Ecto neural progenitor cell (in vitro differentiated cells): Measurements from ENCODE around the gene THSD4.

Source experiments
- DNase-seq: peaks from one replicate; pipeline ENCODE4 v3.0.0-alpha.2; 2018; ENCODE audit warnings: low spot score

The THSD4 gene

GRCh38 chr15:71501344-71502076, 386.2 kb downstream of the THSD4 start:
- no peak for DNase-seq

GRCh38 chr15:71502077-71502432, 386.8 kb downstream of the THSD4 start:
- no peak for DNase-seq

DNA sequence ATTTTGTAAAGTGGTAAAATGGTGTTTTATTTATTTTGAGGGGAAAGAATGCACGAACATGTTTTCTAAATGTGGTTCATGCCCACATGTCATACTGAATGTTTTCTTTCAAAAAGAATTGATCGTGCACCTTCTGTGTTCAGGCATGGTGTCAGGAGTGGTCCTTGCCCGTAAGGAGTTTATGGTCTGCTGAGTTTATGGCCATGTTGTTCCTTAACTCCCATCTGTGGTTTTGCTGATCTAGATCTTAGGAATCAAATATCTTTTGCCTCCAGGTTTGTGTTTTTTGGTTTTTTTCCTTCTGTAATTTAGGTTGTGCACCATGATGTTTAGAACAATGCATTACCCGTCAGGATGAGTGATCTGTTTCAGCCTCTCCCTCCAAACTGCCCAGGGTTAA, 390.7 kb downstream of the THSD4 start:
- DNase-seq, result no peak

DNA sequence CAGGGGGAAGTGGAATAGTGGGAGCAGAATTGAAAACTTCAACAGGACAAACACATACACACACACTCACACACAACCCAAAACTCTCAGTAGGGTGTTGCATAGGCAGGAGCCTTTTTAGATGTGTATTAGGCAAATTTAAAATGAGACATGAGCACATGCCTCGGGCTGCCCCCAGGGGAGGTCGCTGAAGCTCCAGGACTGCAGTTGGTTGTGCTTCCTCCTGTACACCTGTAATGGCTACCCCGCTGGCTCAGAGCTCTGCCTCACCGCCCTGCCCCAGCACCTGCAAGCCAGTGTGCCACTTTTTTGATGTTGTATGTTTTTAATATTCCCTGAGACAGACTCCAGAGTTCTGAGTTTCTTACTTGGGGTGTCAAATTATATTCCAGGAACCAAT, 391.7 kb downstream of the THSD4 start:
- DNase-seq, result no peak

- no peak for DNase-seq
Observed at GRCh38 chr15:71508081-71508682, 392.9 kb downstream of the THSD4 start.

DNA sequence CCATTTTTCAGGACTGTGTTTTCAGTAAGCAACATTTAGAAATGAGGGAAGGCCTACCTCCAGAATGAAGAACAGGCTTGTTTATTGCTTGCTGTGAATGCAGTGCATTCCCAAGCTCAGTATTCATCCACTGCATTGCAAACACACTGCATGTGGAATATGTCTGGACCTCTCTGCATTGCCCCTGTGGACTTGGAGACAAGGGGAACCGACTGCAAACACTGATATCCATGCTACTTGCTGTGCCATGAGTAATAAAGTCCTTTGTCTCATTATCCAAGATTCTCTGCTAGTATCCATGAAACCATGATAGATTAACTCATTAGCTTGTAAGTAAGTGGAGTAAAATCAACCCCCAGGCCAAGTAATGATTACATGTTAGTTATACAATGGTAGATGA, 393.9 kb downstream of the THSD4 start:
- DNase-seq, result no peak

DNA sequence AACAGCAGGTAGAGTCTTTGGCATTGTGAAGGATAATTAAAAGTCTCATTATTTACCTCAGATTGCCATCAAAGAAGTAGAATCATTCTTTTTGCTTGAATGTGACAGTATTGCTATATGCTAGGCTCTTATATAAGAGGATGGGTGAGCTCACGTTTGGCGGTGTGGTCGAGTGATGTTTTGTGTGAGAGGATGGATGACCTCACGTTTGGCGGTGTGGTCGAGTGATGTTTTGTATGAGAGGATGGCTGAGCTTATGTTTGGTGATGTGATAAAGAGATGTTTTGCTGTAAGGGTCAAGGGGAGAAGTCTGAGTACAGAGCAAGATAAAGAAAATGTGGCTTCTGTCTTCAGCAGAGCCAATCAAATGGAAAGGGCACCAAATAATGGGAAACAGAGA, 395.5 kb downstream of the THSD4 start:
- DNase-seq, result no peak

DNA sequence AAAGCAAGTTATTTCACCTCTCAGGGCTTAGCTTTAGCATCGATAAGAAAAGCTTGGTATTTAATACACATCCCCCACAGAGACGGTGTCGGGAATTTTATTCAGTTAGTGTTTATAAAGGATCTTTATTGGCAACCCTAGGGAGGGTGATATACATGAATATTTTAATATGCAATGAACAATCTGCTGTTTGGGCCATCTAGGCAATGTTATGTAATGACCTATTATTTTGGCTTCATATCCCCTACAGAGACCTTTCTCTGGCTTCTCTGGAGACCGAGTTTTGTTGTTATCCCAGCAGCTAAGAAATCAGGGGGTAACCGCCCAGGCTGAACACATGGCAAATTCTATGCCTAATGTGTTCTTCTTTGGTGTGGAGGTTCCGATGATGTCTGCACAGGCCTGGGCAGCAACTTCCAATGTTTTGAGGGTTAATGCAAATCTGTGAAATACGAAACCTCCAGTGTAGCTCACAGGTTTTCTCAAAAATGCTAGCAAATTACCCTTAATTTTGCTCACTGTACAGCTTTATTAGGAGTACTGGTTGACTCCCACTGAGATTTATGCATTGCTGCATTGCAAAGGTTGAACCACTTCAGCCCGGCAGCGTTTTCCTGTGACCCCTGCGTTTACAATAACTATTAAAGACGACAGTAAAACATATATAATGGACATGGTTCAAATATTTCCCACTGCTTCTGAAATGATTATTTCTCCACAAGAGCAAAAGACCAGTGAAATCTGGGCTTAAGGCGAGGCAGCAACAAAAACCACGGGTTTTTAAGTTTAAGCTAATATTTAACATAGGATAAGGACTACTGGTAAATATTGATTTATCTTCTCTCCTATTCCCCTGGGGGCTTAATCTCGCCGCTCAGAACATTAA, 396.8 kb downstream of the THSD4 start:
- no peak for DNase-seq

GRCh38 chr15:71512682-71513006, 397.4 kb downstream of the THSD4 start:
- DNase-seq, result no peak

DNA sequence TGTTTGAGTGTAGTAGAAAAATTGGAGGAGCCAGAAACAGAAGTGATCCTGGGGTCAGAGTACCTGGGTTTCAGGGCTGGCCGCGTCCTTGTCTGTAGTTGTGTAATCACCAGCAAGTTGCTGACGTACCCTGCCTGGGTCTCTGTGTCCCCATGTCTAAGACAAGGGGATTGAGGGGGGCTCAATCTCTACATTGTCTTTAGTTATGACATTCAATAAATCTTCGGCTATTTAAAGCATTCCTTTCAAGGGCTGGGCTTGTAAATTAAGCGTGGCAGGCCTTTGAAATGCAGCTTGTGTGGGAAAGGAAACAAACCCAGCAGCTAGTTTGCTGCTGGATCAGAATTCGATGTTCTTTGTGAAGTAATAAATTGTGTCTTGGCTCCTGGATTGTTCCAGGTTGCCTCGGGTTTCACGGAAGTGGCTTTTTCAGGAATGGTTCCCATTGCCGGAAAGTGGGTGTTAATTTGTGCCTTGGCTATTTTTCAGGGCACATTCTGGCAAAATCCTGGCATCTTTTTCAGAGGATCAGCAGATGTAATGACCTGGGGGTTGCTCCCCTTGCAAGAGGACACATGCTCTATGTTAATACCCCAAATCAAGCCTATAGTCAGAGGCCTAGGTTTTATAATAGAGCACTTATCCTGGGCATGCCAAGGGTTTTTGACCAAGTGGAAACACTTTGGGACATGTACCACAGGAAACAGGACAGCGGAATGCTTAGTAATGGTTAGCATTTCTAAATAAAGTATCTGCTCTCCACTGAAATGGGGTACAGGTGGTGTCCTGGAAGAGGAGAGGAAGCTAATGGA, 400.3 kb downstream of the THSD4 start:
- DNase-seq, result no peak

GRCh38 chr15:71517751-71518150, 402.5 kb downstream of the THSD4 start:
- DNase-seq, result no peak

DNA sequence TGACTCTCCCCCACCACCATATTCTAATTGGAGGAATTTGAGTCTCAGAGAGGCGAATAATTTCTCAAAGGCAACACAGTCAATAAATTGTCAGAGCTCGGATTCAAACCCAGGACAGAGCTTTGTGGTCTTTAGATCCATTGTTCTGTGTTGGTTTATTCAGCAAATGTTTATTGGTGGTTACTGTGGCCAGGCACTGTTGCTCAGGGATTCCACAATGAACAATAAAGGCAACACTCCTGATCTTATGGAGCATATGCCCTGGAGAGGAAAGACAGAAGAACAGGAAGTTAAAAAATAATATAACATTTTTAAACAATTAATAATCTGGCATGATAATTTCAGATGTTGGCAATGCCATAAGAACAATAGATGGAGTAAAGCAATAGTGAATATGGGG, 403.4 kb downstream of the THSD4 start:
- no peak for DNase-seq

DNA sequence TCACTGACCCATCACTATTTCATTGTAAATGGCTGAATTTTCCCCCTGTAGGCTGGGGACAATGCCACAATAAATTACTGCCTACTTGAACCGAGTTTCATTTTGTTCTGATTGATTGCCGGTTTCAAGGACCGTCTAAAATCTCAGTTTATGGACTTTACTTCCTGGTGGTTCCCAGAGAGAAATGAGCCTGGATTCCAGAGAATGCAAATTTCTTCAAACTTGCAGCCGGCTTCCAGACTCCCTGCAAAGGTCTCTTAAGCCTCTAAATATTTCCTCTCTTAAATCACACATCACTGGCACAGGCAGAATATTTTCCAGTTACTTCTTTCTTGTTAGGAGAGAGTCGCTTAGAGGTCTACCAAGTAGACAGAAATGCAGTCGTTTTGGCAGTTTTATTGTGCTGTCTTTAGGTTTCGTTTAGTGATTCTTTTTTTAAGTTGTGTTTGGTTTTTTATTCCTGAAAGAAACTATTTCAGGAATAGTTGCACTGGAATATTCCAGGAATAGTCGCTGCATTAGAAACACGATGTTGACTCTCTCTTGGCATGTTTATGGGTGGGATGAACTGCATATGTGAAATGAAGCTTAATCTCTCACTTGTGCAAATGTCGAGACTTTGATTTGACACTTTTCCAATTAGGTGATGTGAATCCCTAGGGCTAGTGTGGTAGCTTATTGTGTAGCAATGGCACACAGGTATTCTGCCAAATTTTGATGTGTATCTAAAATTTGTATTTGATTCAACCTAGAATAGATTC, 411.0 kb downstream of the THSD4 start:
- DNase-seq, result no peak

- DNase-seq, result no peak
Observed at GRCh38 chr15:71529361-71529760, 414.1 kb downstream of the THSD4 start.

- no peak for DNase-seq
Observed at GRCh38 chr15:71530116-71530515, 414.8 kb downstream of the THSD4 start.

GRCh38 chr15:71532994-71533393, 417.7 kb downstream of the THSD4 start:
- DNase-seq, result no peak

DNA sequence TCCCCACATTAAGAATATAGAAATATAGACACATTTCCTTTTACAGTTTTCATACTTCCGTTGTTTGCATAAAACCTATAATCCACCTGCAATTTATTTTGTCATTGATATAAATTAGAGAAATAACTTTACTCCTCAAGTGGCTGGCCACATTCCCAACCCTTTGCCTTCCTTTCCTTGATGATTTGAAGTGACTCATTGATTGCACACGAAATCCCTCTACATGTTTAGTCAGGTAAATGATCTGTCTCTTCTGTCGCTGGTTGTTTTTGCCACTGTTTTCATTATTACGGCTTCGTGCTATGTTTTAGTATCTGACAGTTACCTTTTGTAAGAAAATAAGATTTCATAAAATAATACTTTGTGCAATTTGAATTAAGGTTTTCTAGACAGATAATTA, 422.9 kb downstream of the THSD4 start:
- DNase-seq, result no peak

DNA sequence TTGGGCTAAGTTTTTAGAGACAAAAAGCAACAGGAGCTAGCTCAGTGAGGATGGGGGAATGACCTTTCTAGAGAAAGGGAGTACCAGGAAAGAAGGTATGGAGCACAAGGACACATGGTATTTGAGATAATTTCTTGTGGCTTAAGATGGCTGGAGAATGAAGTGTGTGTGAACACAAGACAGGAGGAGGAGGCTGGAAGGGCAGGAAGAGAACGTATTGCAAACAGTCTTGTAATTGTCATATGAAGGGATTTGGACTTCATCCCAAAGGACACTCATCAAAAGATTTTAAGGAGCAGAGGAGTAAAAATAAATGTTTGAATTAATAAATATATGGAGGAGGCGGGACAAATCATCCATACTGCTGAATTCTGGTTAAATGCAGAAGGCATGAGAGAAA, 426.5 kb downstream of the THSD4 start:
- DNase-seq, result no peak

GRCh38 chr15:71542836-71543235, 427.6 kb downstream of the THSD4 start:
- DNase-seq, result no peak

GRCh38 chr15:71543413-71543812, 428.1 kb downstream of the THSD4 start:
- DNase-seq, result no peak

- no peak for DNase-seq
Observed at GRCh38 chr15:71545223-71545760, 430.0 kb downstream of the THSD4 start.
